K562 (cell line): Measurements from ENCODE around the gene SYNPR. TPM values are rescaled to one million over a fixed set of nuclear protein-coding genes. Genes with fewer than 3 reads are reported as not detected.

Experiments
- ATAC-seq: fragments of 200-7000 bp; cut with Tn5 transposase; 3 replicates; pipeline ENCODE4 v1.9.1; 2020; ENCODE audit warnings: moderate library complexity
- BruUV-seq: library from RNA; stranded (reverse); fragments of 400-500 nt; replicated peaks from 2 replicates; lab custom pipeline; 2021; lab: Mats Ljungman, UMichigan
- CTCF ChIA-PET: fragments of 300-600 bp; formaldehyde crosslinking; extraction: SDS; loops from one replicate; lab custom pipeline; 2021; ENCODE audit warnings: low intra/inter-chr PET ratio; lab: Yijun Ruan, JAX
- POLR2A ChIA-PET: fragments of 300-600, 350-650 bp; sonication (Branson Sonifier 250); formaldehyde crosslinking; extraction: SDS; loops from one replicate; lab custom pipeline; 2021; ENCODE audit warnings: antibody characterized with exemption, inconsistent platforms; lab: Yijun Ruan, JAX
- DNase-seq, 4 experiments: peaks; one replicate each; pipeline versions ENCODE4 v3.0.0 to v3.0.0-alpha.2; 2011 to 2018; ENCODE audit warnings: low spot score in 3 of 4, mixed read lengths in 3 of 4; ENCODE audit errors: extremely low read depth in 1 of 4
- FAIRE-seq: peaks from 2 replicates; lab custom pipeline; 2011; peaks lifted over from hg19 to GRCh38; lab: Jason Lieb, UNC
- H2AFZ ChIP-seq: 2 replicates; pipeline ENCODE4 v1.6.0; 2011; ENCODE audit warnings: low read depth, low read length, control low read depth, inconsistent platforms
- H3K27ac ChIP-seq: fragments of 200-600 bp; 3 replicates; pipeline ENCODE4 v1.8.0; 2011; ENCODE audit warnings: low read depth, mild to moderate bottlenecking, control low read depth, inconsistent platforms, low read length, moderate library complexity, mixed read lengths; ENCODE audit errors: extremely low read depth
- H3K27me3 ChIP-seq, 2 experiments: fragments of 300-600 bp in 1 of 2; 2 replicates in 1 of 2; 3 replicates in 1 of 2; pipeline versions ENCODE4 v1.6.0 to v1.8.0; 2011; ENCODE audit warnings: inconsistent platforms in 2 of 2, low read length in 2 of 2, mild to moderate bottlenecking in 1 of 2, mixed read lengths in 1 of 2, moderate library complexity in 1 of 2; ENCODE audit not compliant: control insufficient read depth in 2 of 2, insufficient read depth in 2 of 2
- H3K36me3 ChIP-seq: fragments of 300-600 bp; 3 replicates; pipeline ENCODE4 v1.8.0; 2011; ENCODE audit warnings: mild to moderate bottlenecking, low read length, inconsistent platforms; ENCODE audit not compliant: control insufficient read depth, insufficient read depth
- H3K4me1 ChIP-seq, 2 experiments: fragments of 200-600 bp in 1 of 2; replicated peaks in 1 of 2; 2 replicates in 1 of 2; 3 replicates in 1 of 2; pipeline versions ENCODE4 v1.5.1 to v1.8.0; 2011; ENCODE audit warnings: inconsistent platforms in 2 of 2, low read length in 2 of 2, mild to moderate bottlenecking in 1 of 2, mixed read lengths in 1 of 2, moderate library complexity in 1 of 2; ENCODE audit not compliant: control insufficient read depth in 2 of 2, insufficient read depth in 2 of 2
- H3K4me2 ChIP-seq: 2 replicates; pipeline ENCODE4 v1.6.1; 2011; ENCODE audit warnings: low read length, control low read depth, inconsistent platforms, mixed read lengths; ENCODE audit not compliant: insufficient read depth
- H3K4me3 ChIP-seq: fragments of 200-600 bp; sonication (generic), shearing (Covaris generic); 2 replicates; pipeline ENCODE4 v1.5.1; 2016; ENCODE audit warnings: control low read depth, inconsistent platforms
- H3K79me2 ChIP-seq: fragments of 200-600 bp; 3 replicates; pipeline ENCODE4 v1.8.0; 2011; ENCODE audit warnings: low read length, inconsistent platforms; ENCODE audit not compliant: control insufficient read depth, insufficient read depth
- H3K9ac ChIP-seq, 2 experiments: 2 replicates each; pipeline versions ENCODE4 v1.6.0 to v1.6.1; 2011; ENCODE audit warnings: low read depth in 2 of 2, low read length in 2 of 2, control low read depth in 1 of 2, inconsistent platforms in 1 of 2, mild to moderate bottlenecking in 1 of 2, mixed read lengths in 1 of 2; ENCODE audit not compliant: insufficient read depth in 1 of 2
- H3K9me1 ChIP-seq: one replicate; pipeline ENCODE4 v1.6.0; 2011; ENCODE audit warnings: inconsistent platforms, mild to moderate bottlenecking, low read length, moderate library complexity; ENCODE audit not compliant: control insufficient read depth, insufficient read depth
- H3K9me3 ChIP-seq: replicated peaks from 2 replicates; pipeline ENCODE4 v1.5.1; 2011; ENCODE audit warnings: low read depth, low read length, inconsistent platforms; ENCODE audit not compliant: control insufficient read depth, insufficient read depth
- H4K20me1 ChIP-seq: replicated peaks from 2 replicates; pipeline ENCODE4 v1.6.1; 2011; ENCODE audit warnings: low read length, inconsistent platforms, mixed read lengths; ENCODE audit not compliant: control insufficient read depth, insufficient read depth
- DACH1 ChIP-seq: fragments of 450-650 bp; IDR thresholded peaks from 2 replicates; pipeline ENCODE4 v1.6.1; 2018; ENCODE audit not compliant: partially characterized antibody
- EWSR1 ChIP-seq: fragments of 450-650 bp; IDR thresholded peaks from 2 replicates; pipeline ENCODE4 v1.6.1; 2018; ENCODE audit warnings: borderline replicate concordance, mild to moderate bottlenecking, low read depth, moderate library complexity; ENCODE audit not compliant: partially characterized antibody
- GABPB2 ChIP-seq: fragments of 250-450 bp; sonication (Bioruptor Pico); conservative IDR thresholded peaks from 2 replicates; pipeline ENCODE4 v1.5.1; 2021; ENCODE audit warnings: mild to moderate bottlenecking
- HNRNPL ChIP-seq: fragments of 200-400 bp; formaldehyde crosslinking; IDR thresholded peaks from 2 replicates; pipeline ENCODE4 v1.6.1; 2017; ENCODE audit warnings: low read depth, mild to moderate bottlenecking, low read length
- KLF6 ChIP-seq: fragments of 250-450 bp; sonication (Bioruptor Pico); IDR thresholded peaks from 2 replicates; pipeline ENCODE4 v1.4.0; 2020; ENCODE audit warnings: mild to moderate bottlenecking, moderate library complexity, borderline replicate concordance
- NFE2 ChIP-seq: IDR thresholded peaks from 2 replicates; pipeline ENCODE4 v1.6.1; 2014; ENCODE audit warnings: antibody characterized with exemption, low read depth
- NR4A1 ChIP-seq, 2 experiments: fragments of 250-450 bp in 1 of 2; fragments of 450-650 bp in 1 of 2; sonication (Bioruptor Pico) in 1 of 2; IDR thresholded peaks; 2 replicates each; pipeline versions ENCODE4 v1.4.0 to v1.6.1; 2016 to 2020; ENCODE audit warnings: mild to moderate bottlenecking in 2 of 2, missing compliant biosample characterization in 1 of 2, missing genetic modification characterization in 1 of 2, moderate library complexity in 1 of 2
- PHB ChIP-seq: fragments of 250-450 bp; sonication (Bioruptor Pico); IDR thresholded peaks from 2 replicates; pipeline ENCODE4 v1.5.0; 2021
- RHOXF2B ChIP-seq: fragments of 250-450 bp; sonication (Bioruptor Pico); conservative IDR thresholded peaks from 2 replicates; pipeline ENCODE4 v1.5.1; 2021
- ZBTB49 ChIP-seq: sonication (generic); formaldehyde crosslinking; IDR thresholded peaks from 2 replicates; pipeline ENCODE4 v1.8.0; 2022; ENCODE audit warnings: missing genetic modification reagents, mild to moderate bottlenecking, borderline replicate concordance
- ZNF232 ChIP-seq: sonication (generic); formaldehyde crosslinking; IDR thresholded peaks from 2 replicates; pipeline ENCODE4 v1.8.0; 2022; ENCODE audit warnings: mild to moderate bottlenecking, missing genetic modification reagents
- ZNF324 ChIP-seq: fragments of 250-450 bp; sonication (Bioruptor Pico); IDR thresholded peaks from 2 replicates; pipeline ENCODE4 v1.4.0; 2020; ENCODE audit warnings: mild to moderate bottlenecking
- WGBS: fragments of 100-300 bp; shearing (Covaris generic); methylation state at CpG from one replicate; pipeline ENCODE4 v1.1.6; 2016; ENCODE audit warnings: low coverage, mixed read lengths; ENCODE audit not compliant: insufficient coverage; ENCODE audit errors: missing lambda C conversion rate; 5-methylcytosine and 5-hydroxymethylcytosine counted together
- in situ Hi-C: fragments of 300-500 bp; cut with MboI; formaldehyde crosslinking; loops from 4 replicates; pipeline ENCODE4 v1.15.0; 2018; ENCODE audit warnings: inconsistent platforms, mixed read lengths
- intact Hi-C: fragments of 100-400 bp; cut with micrococcal nuclease; formaldehyde crosslinking; loops from 2 replicates; pipeline ENCODE4 v1.14.2; 2022
- polyA plus RNA-seq, 8 experiments: library from polyadenylated mRNA; depleted of rRNA in 4 of 8; stranded (reverse) in 5 of 8; unstranded in 3 of 8; fragments of >200 nt; fragmentation: Nextera tagmentation in 2 of 8; fragmentation: Illumina TruSeq in 1 of 8; extraction: Ambion mirVana in 2 of 8; extraction: Trizol in 1 of 8; gene quantifications; 2 replicates each; pipeline versions ENCODE4 v1.2.1 to v1.2.3, GENCODE V29; 2011 to 2014; ENCODE audit warnings: inconsistent platforms in 1 of 8, missing spikeins in 1 of 8
- total RNA-seq, 7 experiments: library from RNA; depleted of rRNA in 6 of 7; stranded (reverse); fragments of >200 nt in 6 of 7; fragmentation: Illumina TruSeq in 2 of 7; extraction: Trizol in 2 of 7; gene quantifications; 2 replicates each; pipeline versions ENCODE4 v1.2.1 to v1.2.3, GENCODE V29; 2011 to 2021; ENCODE audit warnings: low replicate concordance in 1 of 7

Gene SYNPR
- total and polyA plus RNA-seq, 9 of the 15 experiments (the other 6 are each of a cell fraction or from before 2014, with no cell fraction given): not detected

DNA sequence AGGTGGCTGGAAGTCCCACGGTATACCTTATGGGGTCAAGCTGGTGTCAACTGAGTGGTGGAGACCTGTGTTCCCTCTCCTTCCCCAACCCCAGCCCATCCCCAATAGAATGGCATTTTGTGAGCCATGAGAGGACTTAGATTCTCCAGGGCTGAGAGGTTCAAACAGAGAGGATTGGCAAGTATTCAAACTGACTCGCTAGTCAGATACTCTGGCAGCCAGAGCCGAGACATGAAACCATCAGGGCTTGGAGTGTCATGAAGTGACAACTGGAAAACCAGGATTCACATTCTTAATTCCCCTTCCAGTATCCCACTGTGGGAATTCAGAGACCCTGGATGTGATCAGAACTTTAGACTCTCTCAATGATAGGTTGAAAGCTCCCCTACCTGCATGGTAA lies 215.0 kb downstream of the SYNPR start (continued):
- TF ChIP-seq KLF6 (CRISPR knock-in tag) (no peak), PHB (CRISPR knock-in tag) (no peak), ZNF232 (no peak), RHOXF2B (CRISPR knock-in tag) (no peak)

DNA sequence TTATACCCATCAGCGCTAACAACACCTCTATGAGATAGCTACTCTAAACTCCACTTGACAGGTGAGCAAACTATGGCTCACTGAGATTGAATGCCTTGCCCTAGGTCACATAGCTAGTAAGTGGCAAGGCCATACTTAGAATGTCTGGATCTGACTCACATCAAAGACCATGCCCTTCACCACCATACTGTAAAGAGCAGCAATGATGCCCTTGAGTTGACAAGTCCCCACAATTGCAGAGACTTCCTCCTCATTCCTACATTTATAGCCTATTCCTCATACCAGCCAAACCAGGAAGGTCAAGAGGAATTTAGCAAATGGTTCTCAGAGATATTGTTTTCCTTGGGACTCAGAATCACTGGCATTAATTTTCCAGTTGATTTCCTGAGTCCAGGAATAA lies 216.5 kb downstream of the SYNPR start:
- no peak overlapping the region for H3K27ac ChIP-seq
- no peak overlapping the region for H3K4me3 ChIP-seq
- ATAC-seq (no peak), DNase-seq (no peak), FAIRE-seq (no peak)
- CTCF ChIA-PET: no interaction called here
- H3K9me3 ChIP-seq: no peaks in the 10 kb centered on the region
- H3K4me2 ChIP-seq: no peak overlapping the region
- no peaks in the 10 kb centered on the region for H3K36me3 ChIP-seq
- H3K4me1 ChIP-seq: no peaks in the 10 kb centered on the region
- H3K9me1 ChIP-seq: no peaks in the 10 kb centered on the region
- intact Hi-C loops: no loop called here
- in situ Hi-C loops: no loop called here
- H2AFZ ChIP-seq: no peak overlapping the region
- BruUV-seq: no TSS peak
- 0% methylated on average over 1 of the region's 1 CpG for WGBS
- POLR2A ChIA-PET: no interaction called here
- no peak overlapping the region for H3K9ac ChIP-seq
- no peaks in the 10 kb centered on the region for H4K20me1 ChIP-seq
- H3K27me3 ChIP-seq: no peaks in the 10 kb centered on the region
- H3K79me2 ChIP-seq: no peaks in the 10 kb centered on the region
- no peak for TF ChIP-seq ZNF324 (CRISPR knock-in tag)
- TF ChIP-seq NR4A1 (CRISPR knock-in tag; IDR thresholded peaks at IDR 0.05): no peak
- TF ChIP-seq NR4A1 (tag; IDR thresholded peaks at IDR 0.05): no peak
- no peak for TF ChIP-seq HNRNPL
- no peak for TF ChIP-seq EWSR1
- no peak for TF ChIP-seq NFE2
- TF ChIP-seq ZBTB49: no peak
- no peak for TF ChIP-seq DACH1
- TF ChIP-seq GABPB2: no peak
